Stimulated activated naive B cell treated with anti-CD40 and anti-IgM and Interleukin-4, amounts not matched to agents 10 μg/mL and 1 μg/mL and 100 μg/mL, for 72 hours (primary cell): ENCODE results near the gene OSM.
A peak's percentile ranks its signal among the peaks of the same experiment; 100 is the strongest.

Source experiments
- ATAC-seq, 2 donors: fragments of 150-1000 bp; cut with Tn5 transposase; replicated peaks; 2 replicates each; pipeline ENCODE4 v1.10.0; 2021; ENCODE audit warnings: moderate library complexity in 1 of 2
- DNase-seq: peaks from one replicate; pipeline ENCODE4 v3.0.0; 2021
- H3K27ac Mint-ChIP-seq: one replicate; pipeline ENCODE4 v1.8.0; 2022; ENCODE audit warnings: mild to moderate bottlenecking, mixed read lengths
- H3K27me3 Mint-ChIP-seq, 2 donors: one replicate each; pipeline ENCODE4 v1.8.0; 2022; ENCODE audit warnings: mixed read lengths in 2 of 2
- H3K36me3 Mint-ChIP-seq, 2 donors: one replicate each; pipeline ENCODE4 v1.8.0; 2022; ENCODE audit warnings: mixed read lengths in 2 of 2, mild to moderate bottlenecking in 1 of 2
- H3K4me1 Mint-ChIP-seq, 2 donors: one replicate each; pipeline ENCODE4 v1.8.0; 2022; ENCODE audit warnings: mixed read lengths in 2 of 2, mild to moderate bottlenecking in 1 of 2
- H3K4me3 Mint-ChIP-seq, 2 donors: one replicate each; pipeline ENCODE4 v1.8.0; 2022; ENCODE audit warnings: mild to moderate bottlenecking in 2 of 2, mixed read lengths in 2 of 2, moderate library complexity in 1 of 2
- H3K9me3 Mint-ChIP-seq, 2 donors: one replicate each; pipeline ENCODE4 v1.8.0; 2022; ENCODE audit warnings: mixed read lengths in 2 of 2, mild to moderate bottlenecking in 1 of 2

The OSM gene

DNA sequence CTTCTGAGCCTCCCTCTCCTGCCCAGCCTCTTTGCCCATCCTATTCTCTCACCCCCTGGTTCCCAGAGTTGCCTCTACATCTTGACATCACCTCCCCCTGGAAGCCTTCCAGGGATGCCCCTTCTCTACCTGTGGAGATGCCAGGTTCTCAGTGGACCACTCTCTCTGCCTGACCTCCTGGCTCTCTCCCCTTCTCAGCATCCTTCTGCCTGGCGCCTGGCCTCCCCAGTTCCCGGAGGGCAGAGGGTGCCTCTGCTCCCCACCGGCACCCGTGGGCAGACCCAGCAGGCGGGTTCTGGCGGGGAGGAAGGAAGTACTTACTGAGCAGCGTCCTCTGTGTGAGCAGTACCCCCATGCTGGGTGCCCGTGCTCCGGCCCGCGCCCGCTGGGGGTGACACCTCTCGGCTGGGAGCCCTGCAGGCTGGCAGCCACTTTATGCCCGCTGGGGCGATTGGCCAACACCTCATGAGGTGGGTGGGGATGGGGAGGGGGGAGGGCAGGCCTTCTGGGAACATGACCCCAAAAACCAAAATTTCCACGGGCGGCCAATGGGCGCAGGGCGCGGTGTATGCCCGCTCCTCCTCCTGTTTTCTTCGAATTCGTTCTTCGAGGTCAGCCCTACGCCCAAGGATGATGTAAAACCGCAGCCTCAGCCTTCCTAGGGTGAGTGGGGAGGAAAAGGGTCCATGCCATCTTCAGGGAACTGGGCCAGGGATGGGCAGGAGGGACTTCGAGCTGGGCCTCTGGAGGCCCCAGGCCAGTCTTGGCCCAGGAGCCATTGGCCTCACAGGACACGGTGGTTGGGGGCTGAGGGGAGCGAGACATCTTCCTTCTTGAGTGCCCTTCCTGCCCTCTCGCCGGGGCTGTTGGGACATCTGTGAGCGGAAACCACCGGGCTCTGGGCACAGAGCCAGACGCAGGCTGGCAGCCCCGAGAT, at the start of gene OSM:
TSS of gene OSM (minus strand) at position 407 of the 937 bp plus-strand sequence. CDS start at position 355, 52 bp downstream.
- Mint-ChIP-seq H3K27ac (peak within 1 kb of the TSS; percentile 97), H3K27me3 (no peaks in the 10 kb centered on the region), H3K4me3 (peak within 1 kb of the TSS; percentile 93 to 94), H3K9me3 (no peaks in the 10 kb centered on the region), H3K36me3 (peaks cover 8 to 25% of the 10 kb centered on the region in 2 donors), H3K4me1 (peaks cover 37 to 71% of the 10 kb centered on the region in 2 donors)
- ATAC-seq, result peak; percentile 44 to 53
- peak; percentile 57 for DNase-seq

DNA sequence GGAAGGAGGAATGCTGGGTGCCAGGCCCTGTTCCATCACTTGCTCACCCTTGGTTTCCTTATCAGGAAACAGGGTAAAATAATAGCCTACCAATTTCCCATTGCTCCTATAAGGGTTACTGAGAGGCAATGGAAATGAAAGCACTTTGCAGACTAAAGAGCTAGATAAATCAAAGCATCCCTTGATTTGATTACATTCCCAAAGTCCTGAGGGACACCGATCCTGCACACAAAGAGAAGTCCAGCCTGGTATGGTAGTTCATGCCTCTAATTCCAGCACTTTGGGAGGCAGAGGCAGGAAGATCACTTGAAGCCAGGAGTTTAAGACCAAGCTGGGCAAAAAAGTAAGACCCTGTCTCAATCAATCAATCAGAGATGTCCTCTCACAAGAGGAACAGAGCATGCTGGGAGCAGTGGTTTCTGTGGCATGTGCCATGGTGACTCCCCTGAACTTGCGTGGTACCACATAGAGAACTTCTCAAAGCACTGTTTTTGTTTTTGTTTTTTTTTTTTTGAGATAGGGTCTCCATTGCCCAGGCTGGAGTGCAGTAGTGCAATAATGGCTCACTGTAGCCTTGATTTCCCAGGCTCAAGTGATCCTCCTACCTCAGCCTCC, 49.4 kb upstream of the OSM start:
- Mint-ChIP-seq H3K9me3 (peaks cover 1 to 3% of the 10 kb centered on the region in 2 donors), H3K36me3 (peaks cover 41 to 71% of the 10 kb centered on the region in 2 donors), H3K27me3 (no peaks in the 10 kb centered on the region), H3K27ac (peak overlapping the region; percentile 94), H3K4me3 (no peak overlapping the region), H3K4me1 (peaks cover 81 to 93% of the 10 kb centered on the region in 2 donors)
- ATAC-seq, result no peak
- DNase-seq, result no peak

DNA sequence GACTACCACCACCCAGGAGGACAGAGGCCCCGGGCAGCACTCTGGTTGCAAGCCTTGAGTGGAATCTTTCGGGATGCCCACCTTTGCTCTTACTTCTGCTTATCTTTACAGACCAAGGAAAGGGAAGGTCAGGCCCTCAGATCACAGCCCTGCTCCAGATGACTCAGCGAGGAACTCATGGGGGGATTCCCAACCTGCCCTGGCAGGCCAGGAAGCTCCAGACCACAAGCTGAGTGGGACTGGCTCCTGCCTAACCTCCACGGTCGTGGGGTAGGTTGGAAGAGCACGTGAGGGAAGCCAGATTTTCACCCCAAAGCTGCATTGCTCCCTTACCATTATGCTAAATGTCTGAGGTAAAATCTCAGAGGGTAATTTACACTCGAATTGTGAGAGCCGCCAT, 48.3 kb upstream of the OSM start:
- Mint-ChIP-seq H3K36me3 (peaks cover 36 to 65% of the 10 kb centered on the region in 2 donors), H3K27ac (peak overlapping the region; percentile 94), H3K27me3 (no peaks in the 10 kb centered on the region), H3K4me3 (peak overlapping the region; percentile 42 to 65), H3K9me3 (peaks cover 1 to 3% of the 10 kb centered on the region in 2 donors), H3K4me1 (peaks cover 85 to 93% of the 10 kb centered on the region in 2 donors)
- ATAC-seq (peak; percentile 70 to 79), DNase-seq (peak; percentile 77)

DNA sequence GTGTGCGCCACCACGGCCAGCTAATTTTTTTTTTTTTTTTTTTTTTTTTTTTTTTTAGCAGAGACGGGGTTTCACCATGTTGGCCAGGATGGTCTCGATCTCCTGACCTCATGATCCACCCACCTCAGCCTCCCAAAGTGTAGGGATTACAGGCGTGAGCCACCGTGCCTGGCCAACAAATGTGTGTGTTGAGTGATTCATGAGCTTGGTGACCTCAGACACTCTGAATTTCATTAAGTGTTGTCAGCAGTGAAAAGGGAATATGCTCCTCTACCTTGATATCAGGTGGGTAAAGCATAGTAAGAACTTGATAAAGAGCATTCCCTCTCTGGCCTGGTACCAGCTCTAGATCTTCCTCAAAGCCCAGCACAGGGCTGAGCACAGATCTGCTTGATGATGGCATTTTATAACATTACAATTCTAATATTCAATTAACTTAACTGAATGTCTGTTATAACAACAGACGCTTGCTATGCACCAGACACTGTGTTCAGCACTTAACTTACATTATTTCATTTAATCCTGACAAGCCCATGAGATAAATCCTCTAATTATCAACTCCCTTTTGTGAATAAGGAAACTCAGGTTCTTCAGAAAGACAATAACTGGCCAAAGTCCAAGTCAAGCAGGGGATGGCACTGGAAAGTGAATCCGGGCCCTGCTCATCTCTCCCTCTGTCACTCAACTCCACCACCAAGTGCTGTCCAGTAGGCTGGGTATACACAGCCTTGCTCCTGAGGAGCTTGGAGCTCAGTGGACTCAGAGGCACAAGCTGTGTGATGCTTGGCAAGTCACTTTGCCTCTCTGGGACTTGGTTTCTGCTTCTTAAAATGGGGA, 47.1 kb upstream of the OSM start:
- peaks cover 27 to 53% of the 10 kb centered on the region in 2 donors for H3K36me3 Mint-ChIP-seq
- no peak for DNase-seq
- H3K9me3 Mint-ChIP-seq, result peaks cover 1 to 3% of the 10 kb centered on the region in 2 donors
- ATAC-seq, result no peak
- peaks cover 84 to 93% of the 10 kb centered on the region in 2 donors for H3K4me1 Mint-ChIP-seq
- H3K4me3 Mint-ChIP-seq, result peak overlapping the region in 1 of 2 donors; percentile 40
- peak overlapping the region; percentile 94 for H3K27ac Mint-ChIP-seq
- no peaks in the 10 kb centered on the region for H3K27me3 Mint-ChIP-seq

DNA sequence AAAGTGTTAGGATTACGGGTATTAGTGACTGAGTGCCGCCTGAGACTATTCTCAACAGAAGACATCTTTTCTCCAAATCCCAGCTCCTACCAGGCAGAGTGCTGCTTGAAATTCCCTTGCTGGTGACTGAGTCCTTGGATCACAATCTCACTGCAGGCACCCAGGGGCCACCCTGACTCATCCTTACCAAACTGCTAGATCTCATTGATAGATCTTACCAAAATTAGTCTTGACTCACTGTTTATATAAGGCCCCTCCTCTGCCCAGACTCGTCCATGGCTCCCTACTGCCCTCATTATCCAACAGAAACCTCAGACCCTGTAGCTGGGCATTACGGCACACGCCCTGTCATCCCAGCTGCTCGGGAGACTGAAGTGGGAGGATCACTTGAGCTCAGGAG, 45.4 kb upstream of the OSM start:
- ATAC-seq, result no peak
- peaks cover 24 to 46% of the 10 kb centered on the region in 2 donors for H3K36me3 Mint-ChIP-seq
- H3K4me3 Mint-ChIP-seq, result peak overlapping the region in 1 of 2 donors; percentile 21

DNA sequence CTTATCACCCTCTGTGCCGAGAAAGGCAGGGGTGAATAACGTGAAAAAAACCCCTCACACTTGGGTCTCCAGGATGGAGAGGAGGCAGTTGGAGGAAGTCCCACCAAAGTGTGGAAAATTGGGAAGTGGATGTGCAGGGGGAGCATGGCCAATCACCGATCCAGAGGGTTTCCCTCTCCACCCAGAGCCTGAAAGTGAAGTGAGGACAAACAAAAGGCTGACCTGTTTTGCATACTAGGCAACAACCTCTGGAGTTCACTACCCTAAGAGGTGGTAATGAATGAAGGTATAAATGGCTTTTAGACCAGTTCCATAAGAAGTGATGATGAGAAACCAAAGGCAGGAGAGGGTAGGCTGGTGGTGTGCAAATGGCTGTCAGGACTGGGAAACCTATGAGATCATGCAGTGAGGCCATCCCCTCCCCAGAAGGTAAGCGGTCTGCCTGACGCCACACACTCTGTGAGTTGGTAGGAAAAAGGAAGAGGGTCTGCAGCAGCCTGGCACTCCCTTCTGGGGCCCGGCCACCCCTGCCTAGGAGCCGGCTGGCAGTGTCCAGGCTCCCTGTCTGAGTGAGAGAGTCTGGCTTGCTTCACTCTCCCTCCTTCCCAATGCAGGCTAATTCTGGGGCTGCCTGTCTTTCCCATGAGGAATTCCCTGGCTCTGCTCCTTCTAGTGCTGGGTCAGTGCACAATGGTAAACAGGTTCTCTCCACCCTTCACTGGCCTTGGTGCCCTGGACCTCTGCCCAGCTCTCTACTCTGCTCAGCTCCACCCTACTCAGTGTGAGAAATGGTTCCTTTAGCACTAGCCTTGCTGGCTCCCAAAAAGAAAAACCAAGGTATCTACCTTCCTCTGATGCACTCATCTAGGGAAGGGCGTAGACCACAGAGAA, 44.5 kb upstream of the OSM start:
- no peak for DNase-seq

More for the DNA sequence above, 45.4 kb upstream of the OSM start:
- no peak for DNase-seq
- Mint-ChIP-seq H3K27me3 (no peaks in the 10 kb centered on the region), H3K4me1 (peaks cover 83 to 96% of the 10 kb centered on the region in 2 donors), H3K9me3 (peaks cover 1 to 3% of the 10 kb centered on the region in 2 donors), H3K27ac (peak overlapping the region; percentile 84)

DNA sequence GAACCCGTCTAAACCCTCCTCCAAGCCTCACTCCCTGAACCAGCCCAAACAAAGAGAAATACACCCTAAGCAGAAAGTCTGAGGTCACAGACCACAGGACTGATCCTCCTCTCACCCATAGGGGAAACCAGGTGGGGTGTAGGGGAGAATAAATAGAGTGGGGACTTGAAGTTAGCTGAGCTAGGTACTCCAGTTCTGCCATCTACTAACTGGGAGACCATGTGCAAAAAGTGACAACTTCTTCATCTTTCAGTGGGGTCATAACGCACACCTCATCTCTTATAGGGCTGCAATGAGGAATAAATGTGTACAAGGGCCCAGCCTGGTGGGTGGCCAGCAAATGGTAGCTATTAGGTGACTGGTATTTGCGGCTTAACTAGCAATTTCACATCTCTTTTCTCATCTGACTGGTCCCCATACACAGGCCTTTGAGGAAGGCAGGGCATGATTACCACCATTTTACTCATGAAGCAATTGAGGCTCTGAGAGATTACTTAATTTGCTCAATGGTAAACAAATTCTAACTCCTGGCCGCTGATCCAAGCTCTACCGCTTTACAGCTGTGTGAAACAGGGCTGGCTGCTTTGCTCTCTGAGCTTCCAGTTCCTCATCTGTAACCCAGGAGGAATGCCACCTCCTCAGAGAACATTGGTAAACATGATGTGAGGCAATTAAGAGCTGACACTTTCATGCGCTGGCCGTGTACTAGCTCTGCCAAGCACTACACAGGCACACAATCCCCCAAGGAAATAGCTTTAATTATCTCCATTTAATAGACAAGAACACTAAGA, 43.5 kb upstream of the OSM start:
- DNase-seq (no peak), ATAC-seq (peak; percentile 56 to 69)
- peak overlapping the region; percentile 95 for H3K27ac Mint-ChIP-seq
- H3K27me3 Mint-ChIP-seq, result no peaks in the 10 kb centered on the region
- H3K9me3 Mint-ChIP-seq, result peaks cover 1 to 3% of the 10 kb centered on the region in 2 donors
- H3K4me3 Mint-ChIP-seq, result peak overlapping the region; percentile 51 to 54
- peaks cover 86 to 100% of the 10 kb centered on the region in 2 donors for H3K4me1 Mint-ChIP-seq
- H3K36me3 Mint-ChIP-seq, result peaks cover 21 to 35% of the 10 kb centered on the region in 2 donors

More for the DNA sequence above, 44.5 kb upstream of the OSM start:
- ATAC-seq, result no peak
- H3K27me3 Mint-ChIP-seq, result no peaks in the 10 kb centered on the region
- H3K9me3 Mint-ChIP-seq, result peaks cover 1 to 3% of the 10 kb centered on the region in 2 donors
- H3K36me3 Mint-ChIP-seq, result peaks cover 22 to 44% of the 10 kb centered on the region in 2 donors
- peaks cover 86 to 100% of the 10 kb centered on the region in 2 donors for H3K4me1 Mint-ChIP-seq
- H3K27ac Mint-ChIP-seq, result peak overlapping the region; percentile 95
- peak overlapping the region; percentile 18 to 37 for H3K4me3 Mint-ChIP-seq

DNA sequence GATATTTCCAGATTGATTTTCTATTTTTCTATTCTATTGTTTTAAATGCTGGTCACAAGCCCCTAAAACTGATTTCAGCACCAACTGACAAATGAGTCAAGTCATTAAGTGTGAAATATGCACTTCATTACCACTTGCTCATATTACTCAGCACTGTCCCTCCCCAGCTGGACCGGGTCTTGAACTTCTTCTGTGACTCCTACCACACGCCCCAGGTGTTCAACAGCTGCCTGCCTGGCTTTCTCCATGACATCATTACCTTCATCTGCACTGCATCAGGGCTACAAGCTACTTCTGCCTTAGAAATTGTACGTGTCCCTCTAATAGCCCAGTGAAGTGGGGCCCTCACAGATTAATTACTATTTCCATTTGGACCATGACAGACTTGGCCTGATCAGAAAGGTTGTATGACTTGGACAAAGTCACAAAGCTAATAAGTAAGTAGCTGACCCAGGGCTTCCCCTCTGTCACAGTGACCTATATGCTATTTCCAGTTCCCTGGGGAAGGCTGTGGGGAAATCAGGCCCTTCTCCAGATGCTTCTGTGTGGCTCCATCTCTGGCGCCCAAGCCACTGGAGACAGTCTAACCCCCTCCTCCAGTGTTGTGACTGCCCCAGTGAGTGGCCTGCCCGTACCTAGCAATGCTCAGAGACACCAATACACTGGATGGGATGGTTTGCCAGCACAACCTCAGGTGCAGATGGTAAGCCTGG, 42.0 kb upstream of the OSM start:
- peak overlapping the region; percentile 95 for H3K27ac Mint-ChIP-seq
- ATAC-seq (peak; percentile 43 to 48), DNase-seq (no peak)
- H3K9me3 Mint-ChIP-seq, result peaks cover 1 to 3% of the 10 kb centered on the region in 2 donors
- peak overlapping the region; percentile 42 to 47 for H3K4me3 Mint-ChIP-seq
- peaks cover 85 to 100% of the 10 kb centered on the region in 2 donors for H3K4me1 Mint-ChIP-seq
- H3K36me3 Mint-ChIP-seq, result peaks cover 18 to 31% of the 10 kb centered on the region in 2 donors
- no peaks in the 10 kb centered on the region for H3K27me3 Mint-ChIP-seq

DNA sequence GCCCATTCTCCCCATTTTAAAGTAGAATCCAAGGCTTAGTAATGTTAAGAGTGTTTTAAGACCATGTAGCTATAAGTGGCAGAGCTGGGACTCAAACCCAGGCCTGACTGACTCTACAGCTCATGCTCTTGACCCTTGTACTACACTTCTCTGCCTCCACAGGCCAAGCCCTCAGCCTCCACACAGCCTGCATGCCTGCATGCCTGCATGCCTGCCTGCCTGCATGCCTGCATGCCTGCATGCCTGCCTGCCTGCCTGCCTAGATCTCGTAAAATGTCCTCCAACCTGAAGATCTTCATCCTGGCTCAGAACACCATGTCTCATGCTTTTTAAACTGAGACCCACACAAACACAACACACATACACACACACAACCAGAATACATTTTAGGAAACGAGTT, 41.4 kb upstream of the OSM start:
- H3K4me1 Mint-ChIP-seq, result peaks cover 89 to 100% of the 10 kb centered on the region in 2 donors
- H3K27me3 Mint-ChIP-seq, result no peaks in the 10 kb centered on the region
- DNase-seq (no peak), ATAC-seq (no peak)
- peaks cover 1 to 2% of the 10 kb centered on the region in 2 donors for H3K9me3 Mint-ChIP-seq
- H3K4me3 Mint-ChIP-seq, result peak overlapping the region; percentile 42 to 47
- H3K36me3 Mint-ChIP-seq, result peaks cover 21 to 34% of the 10 kb centered on the region in 2 donors
- H3K27ac Mint-ChIP-seq, result peak overlapping the region; percentile 95

DNA sequence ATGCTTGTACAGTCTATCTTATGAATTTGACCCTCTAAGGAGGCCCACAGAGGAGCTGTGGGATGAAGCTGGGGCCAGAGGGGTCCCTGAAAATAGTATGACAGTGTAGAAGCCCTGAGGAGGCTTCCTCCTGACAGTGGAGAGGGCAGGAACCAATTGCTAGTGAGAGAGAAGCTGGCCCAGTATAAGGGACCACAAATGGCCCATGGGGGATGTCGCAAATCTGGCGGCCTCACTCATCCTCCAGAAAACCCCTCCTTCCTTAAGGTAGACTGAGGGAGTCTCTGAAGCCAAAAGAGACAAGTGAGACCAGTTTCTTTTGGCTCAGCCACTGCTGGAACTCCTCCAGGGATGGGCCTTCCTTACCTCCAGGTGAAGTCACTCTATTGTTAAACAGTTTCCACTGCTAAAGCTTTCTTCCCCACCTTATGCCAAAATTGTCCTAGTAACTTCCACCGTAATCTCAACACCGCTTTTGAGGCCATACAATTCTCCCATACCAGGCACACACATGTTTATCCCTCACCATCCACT, 40.5 kb upstream of the OSM start:
- peak overlapping the region; percentile 18 to 26 for H3K4me3 Mint-ChIP-seq
- peak overlapping the region; percentile 95 for H3K27ac Mint-ChIP-seq
- no peaks in the 10 kb centered on the region for H3K27me3 Mint-ChIP-seq
- H3K9me3 Mint-ChIP-seq, result no peaks in the 10 kb centered on the region
- H3K4me1 Mint-ChIP-seq, result peaks cover 88 to 100% of the 10 kb centered on the region in 2 donors
- no peak for ATAC-seq
- H3K36me3 Mint-ChIP-seq, result peaks cover 12 to 34% of the 10 kb centered on the region in 2 donors
- DNase-seq, result no peak

DNA sequence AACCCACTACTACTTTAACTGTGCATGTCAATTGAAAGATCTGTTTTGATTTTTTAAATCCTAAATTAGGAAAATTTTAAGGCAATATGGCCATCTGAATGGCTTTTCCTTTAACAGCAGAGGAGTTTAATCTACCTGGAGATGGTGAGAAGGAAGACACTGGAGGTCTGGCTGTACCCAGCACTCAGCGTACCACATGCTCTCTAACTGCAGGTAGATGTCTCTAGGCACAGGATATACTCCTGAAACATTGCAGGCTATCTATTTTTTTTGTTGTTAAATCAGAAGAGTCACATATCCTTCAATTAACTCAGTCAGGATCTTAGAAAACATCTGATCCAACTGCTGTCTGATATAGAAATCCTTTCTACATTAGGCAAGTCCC, 40.0 kb upstream of the OSM start:
- Mint-ChIP-seq H3K36me3 (peaks cover 11 to 35% of the 10 kb centered on the region in 2 donors), H3K27ac (peak overlapping the region; percentile 95), H3K4me3 (peak overlapping the region; percentile 58 to 75), H3K27me3 (no peaks in the 10 kb centered on the region), H3K9me3 (no peaks in the 10 kb centered on the region), H3K4me1 (peaks cover 88 to 100% of the 10 kb centered on the region in 2 donors)
- no peak for DNase-seq
- no peak for ATAC-seq
